B cell (primary cell): Measurements from ENCODE around the gene DUS4L.

ENCODE experiments used
- CTCF ChIP-seq: fragments of 200-600 bp; IDR thresholded peaks from one replicate; pipeline ENCODE4 v1.8.0; 2022; ENCODE audit warnings: antibody characterized with exemption, mild to moderate bottlenecking
- EZH2 ChIP-seq: IDR thresholded peaks from 2 replicates; pipeline ENCODE4 v1.6.1; 2012; ENCODE audit warnings: borderline replicate concordance, low read depth, mild to moderate bottlenecking, moderate library complexity, low read length; ENCODE audit not compliant: insufficient read depth, poor library complexity, severe bottlenecking

GRCh38 chr7:107596881-107597581, 33.3 kb downstream of the DUS4L start:
- TF ChIP-seq EZH2, result no peak
- no peak for TF ChIP-seq CTCF
